AG09319 (cell line): Measurements from ENCODE around the gene TRIM59.

Source experiments
- DNase-seq: peaks from one replicate; pipeline ENCODE4 v3.0.0-alpha.2; 2010; ENCODE audit warnings: low read depth; ENCODE audit errors: extremely low read depth
- TF ChIP-seq, protein P1 (sequence below): IDR thresholded peaks from 2 replicates; pipeline ENCODE4 v1.5.1; 2011; ENCODE audit warnings: low read depth, mild to moderate bottlenecking, inconsistent platforms, low read length, moderate library complexity

Gene TRIM59

DNA sequence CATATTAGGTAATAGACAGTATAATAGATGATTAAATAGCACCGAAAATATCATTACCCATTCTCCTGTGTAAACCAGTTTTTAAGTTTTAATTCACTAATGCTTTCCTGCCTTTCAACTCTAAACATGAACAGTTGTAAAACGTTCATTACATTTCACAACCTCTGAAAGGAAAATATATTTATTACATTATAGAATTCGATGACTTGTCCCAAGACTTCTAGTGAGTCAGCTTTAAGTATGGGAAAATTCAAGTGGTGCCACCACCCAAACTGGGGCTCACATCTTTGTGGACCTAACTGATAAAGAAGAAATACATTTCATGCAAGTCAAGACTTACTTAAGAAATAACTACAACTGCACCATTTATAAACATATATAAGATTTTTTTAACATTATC is 2.0 kb downstream of the TRIM59 start:
- TF ChIP-seq, protein P1, sequence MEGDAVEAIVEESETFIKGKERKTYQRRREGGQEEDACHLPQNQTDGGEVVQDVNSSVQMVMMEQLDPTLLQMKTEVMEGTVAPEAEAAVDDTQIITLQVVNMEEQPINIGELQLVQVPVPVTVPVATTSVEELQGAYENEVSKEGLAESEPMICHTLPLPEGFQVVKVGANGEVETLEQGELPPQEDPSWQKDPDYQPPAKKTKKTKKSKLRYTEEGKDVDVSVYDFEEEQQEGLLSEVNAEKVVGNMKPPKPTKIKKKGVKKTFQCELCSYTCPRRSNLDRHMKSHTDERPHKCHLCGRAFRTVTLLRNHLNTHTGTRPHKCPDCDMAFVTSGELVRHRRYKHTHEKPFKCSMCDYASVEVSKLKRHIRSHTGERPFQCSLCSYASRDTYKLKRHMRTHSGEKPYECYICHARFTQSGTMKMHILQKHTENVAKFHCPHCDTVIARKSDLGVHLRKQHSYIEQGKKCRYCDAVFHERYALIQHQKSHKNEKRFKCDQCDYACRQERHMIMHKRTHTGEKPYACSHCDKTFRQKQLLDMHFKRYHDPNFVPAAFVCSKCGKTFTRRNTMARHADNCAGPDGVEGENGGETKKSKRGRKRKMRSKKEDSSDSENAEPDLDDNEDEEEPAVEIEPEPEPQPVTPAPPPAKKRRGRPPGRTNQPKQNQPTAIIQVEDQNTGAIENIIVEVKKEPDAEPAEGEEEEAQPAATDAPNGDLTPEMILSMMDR, result no peak
- no peak for DNase-seq

DNA sequence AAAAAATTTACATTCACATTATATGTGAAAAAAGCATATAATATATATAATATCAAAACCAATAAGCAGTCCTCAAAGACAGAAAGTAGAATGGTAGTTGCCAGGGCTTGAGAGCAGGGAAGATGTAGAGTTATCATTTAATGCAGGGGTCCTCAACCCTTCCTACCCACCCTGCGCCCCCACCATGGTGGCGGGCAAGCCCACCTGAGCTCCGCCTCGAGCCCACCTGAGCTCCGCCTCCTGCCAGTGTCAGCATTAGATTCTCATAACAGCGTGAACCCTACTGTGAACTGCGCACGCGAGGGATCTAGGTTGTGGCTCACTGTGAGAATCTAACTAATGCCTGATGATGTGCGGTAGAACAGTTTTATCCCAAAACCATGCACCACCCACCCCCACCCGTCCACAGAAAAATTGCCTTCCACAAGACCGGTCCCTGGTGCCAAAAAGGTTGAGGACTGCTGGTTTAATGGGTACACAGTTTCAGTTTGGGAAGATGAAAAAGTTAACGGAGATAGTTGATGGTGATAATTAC is 3.0 kb downstream of the TRIM59 start:
- DNase-seq, result no peak
- TF ChIP-seq, protein P1, result no peak

DNA sequence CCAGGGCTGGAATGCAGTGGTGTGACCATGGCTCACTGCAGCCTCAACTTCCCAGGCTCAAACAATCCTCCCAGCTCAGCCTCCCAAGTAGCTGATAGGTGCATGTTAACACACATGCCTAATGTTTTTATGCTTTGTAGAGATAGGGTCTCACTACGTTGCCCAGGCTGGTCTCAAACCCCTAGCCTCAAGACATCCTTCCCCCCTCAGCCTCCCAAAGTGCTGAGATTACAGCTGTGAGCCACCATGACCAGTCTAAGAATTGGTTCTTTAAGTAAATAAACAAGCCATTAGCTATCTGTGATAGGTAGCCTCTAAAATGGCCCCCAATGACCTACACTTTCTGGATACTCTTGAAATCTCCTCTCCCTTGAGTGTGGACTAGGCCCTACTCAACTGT is 3.7 kb downstream of the TRIM59 start:
- no peak for DNase-seq
- TF ChIP-seq, protein P1, result no peak

DNA sequence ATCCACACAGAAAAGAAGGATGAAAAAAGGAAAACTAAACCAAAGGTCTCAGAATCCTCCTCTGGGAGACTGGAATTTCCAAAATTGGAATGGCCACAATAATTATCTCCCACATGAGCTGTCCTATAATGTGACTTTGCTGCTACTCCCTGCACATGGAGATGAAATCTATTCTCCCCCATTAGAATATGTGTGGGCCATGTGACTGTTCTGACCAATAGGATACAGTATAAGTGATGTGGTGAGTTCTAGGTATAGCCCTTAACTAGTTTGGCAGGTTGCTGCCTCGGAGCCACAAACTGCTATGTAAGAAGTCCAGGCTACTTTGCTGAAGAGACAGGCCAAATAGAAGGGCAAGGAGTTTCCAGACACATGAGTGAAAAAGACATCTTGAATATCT is 5.2 kb downstream of the TRIM59 start:
- no peak for DNase-seq
- TF ChIP-seq, protein P1, result no peak

DNA sequence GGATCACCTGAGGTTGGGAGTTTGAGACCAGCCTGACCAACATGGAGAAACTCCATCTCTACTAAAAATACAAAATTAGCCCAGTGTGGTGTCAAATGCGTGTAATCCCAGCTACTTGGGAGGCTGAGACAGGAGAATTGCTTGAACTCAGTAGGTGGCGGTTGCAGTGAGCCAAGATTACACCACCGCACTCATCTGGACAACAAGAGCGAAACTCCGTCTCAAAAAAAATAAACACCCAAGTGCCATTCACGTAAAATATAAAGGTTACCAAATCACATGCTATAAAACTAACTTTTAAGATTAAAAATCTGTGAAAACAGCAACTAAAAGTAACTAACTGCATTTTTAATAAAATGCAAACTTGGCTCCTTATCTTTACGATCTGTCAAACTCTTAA is 8.9 kb downstream of the TRIM59 start:
- no peak for DNase-seq
- TF ChIP-seq, protein P1, result no peak

DNA sequence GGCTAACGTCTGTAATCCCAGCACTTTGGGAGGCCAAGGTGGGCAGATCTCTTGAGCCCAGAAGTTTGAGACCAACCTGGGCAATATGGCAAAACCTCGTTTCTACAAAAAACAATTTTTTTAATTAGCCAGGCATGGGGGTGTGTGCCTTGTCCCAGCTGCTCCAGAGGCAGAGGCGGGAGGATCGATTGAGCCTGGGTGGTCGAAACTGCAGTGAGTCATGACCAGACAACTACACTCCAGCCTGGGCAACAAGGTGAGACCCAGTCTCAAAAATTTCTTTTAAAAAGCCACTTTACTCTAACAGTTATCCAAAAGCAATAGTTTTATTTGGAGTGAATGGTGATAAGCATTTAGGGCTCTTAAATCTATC is 12.5 kb downstream of the TRIM59 start:
- TF ChIP-seq, protein P1, result no peak
- no peak for DNase-seq

DNA sequence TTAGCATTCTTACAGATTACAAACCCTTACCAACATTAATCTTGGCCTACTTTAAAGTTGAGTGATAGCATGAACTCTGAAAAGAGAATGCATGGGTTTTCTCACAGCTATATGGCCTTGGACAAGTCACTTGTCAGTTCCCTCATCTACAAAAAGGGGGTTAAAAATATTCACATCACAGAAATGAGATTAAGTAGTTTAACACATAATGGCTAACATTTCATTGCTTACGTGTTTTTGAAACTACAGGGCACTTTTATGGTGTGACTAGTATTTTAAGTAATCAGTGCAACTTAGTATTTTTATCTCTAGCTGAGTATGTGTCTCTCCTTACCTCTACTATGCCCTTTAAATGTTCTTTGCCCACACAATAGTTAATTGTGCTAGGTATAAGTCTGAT is 13.8 kb downstream of the TRIM59 start:
- no peak for DNase-seq
- TF ChIP-seq, protein P1, result no peak
